GM18499 (cell line): ENCODE results near the gene ACYP2.
A peak's percentile ranks its signal among the peaks of the same experiment; 100 is the strongest.
"Not testable (repeated sequence)": the region's sequence is repeated elsewhere in the genome, so short reads cannot be mapped to it uniquely, and the experiment has no call there.

ENCODE experiments used
- ATAC-seq: cut with Tn5 transposase; IDR thresholded peaks from one replicate; pipeline ENCODE4 v1.9.1; 2021; ENCODE audit warnings: moderate number of reproducible peaks; ENCODE audit not compliant: insufficient read depth, unreplicated experiment

ACYP2 gene

GRCh38 chr2:54115284-54116137 lies at the start of gene ACYP2:
ACYP2 (plus strand) TSS chr2:54115615.
- peak; percentile 47 for ATAC-seq

GRCh38 chr2:54065891-54066290 lies 49.5 kb upstream of the ACYP2 start:
- ATAC-seq: no peak

- no peak for ATAC-seq
Observed at GRCh38 chr2:54067851-54068375, 47.5 kb upstream of the ACYP2 start.

- not testable (repeated sequence) for ATAC-seq
Observed at GRCh38 chr2:54072483-54072882, 42.9 kb upstream of the ACYP2 start.

GRCh38 chr2:54073796-54074195 lies 41.6 kb upstream of the ACYP2 start:
- ATAC-seq: peak; percentile 43

GRCh38 chr2:54074606-54075341 lies 40.6 kb upstream of the ACYP2 start:
- ATAC-seq: no peak

- ATAC-seq: no peak
Observed at GRCh38 chr2:54076586-54076985, 38.8 kb upstream of the ACYP2 start.

GRCh38 chr2:54077088-54077900 lies 38.1 kb upstream of the ACYP2 start:
- ATAC-seq: no peak

- ATAC-seq: no peak
Observed at GRCh38 chr2:54079331-54079730, 36.1 kb upstream of the ACYP2 start.

- ATAC-seq: peak; percentile 96
Observed at GRCh38 chr2:54081574-54081973, 33.8 kb upstream of the ACYP2 start.

GRCh38 chr2:54083021-54083420 lies 32.4 kb upstream of the ACYP2 start:
- ATAC-seq: no peak

GRCh38 chr2:54083445-54083844 lies 32.0 kb upstream of the ACYP2 start:
- no peak for ATAC-seq

- ATAC-seq: no peak
Observed at GRCh38 chr2:54084600-54084999, 30.8 kb upstream of the ACYP2 start.

- ATAC-seq: no peak
Observed at GRCh38 chr2:54085069-54085468, 30.3 kb upstream of the ACYP2 start.

GRCh38 chr2:54086157-54086556 lies 29.3 kb upstream of the ACYP2 start:
- ATAC-seq: no peak

GRCh38 chr2:54088191-54088634 lies 27.2 kb upstream of the ACYP2 start:
- ATAC-seq: no peak

- no peak for ATAC-seq
Observed at GRCh38 chr2:54088719-54089118, 26.7 kb upstream of the ACYP2 start.

GRCh38 chr2:54090521-54091117 lies 24.8 kb upstream of the ACYP2 start:
- ATAC-seq: no peak

- peak; percentile 51 for ATAC-seq
Observed at GRCh38 chr2:54092940-54093339, 22.5 kb upstream of the ACYP2 start.

GRCh38 chr2:54095406-54095805 lies 20.0 kb upstream of the ACYP2 start:
- not testable (repeated sequence) for ATAC-seq
